ENCODE results near the gene HMGN1. TPM values are rescaled to one million over a fixed set of nuclear protein-coding genes. Genes with fewer than 3 reads are reported as not detected.

Gene HMGN1
- total RNA-seq, 1 experiment from 2014 or later = 516 TPM

- no peaks in the 10 kb centered on the region; the same call in 1 of the 2 replicates for H3K27me3 Mint-ChIP-seq (ENCODE audit: low read depth)
- Histone ChIP-seq H3K14ac (ENCODE audit: insufficient read depth, low read length) (no peak overlapping the region), H4K5ac (ENCODE audit: insufficient read length, low read depth, low read length) (no peak overlapping the region), H2BK15ac (ENCODE audit: low read depth, low read length) (no peak overlapping the region), H3K27ac (ENCODE audit: insufficient read length, low read depth, low read length) (no peak overlapping the region), H3K4me1 (ENCODE audit: insufficient read depth, low read length) (no peaks in the 10 kb centered on the region), H4K8ac (replicated peaks; ENCODE audit: insufficient read length, low read depth, low read length) (no peak overlapping the region), H3K9me3 (ENCODE audit: control insufficient read depth, low read depth, low read length) (no peaks in the 10 kb centered on the region), H2BK20ac (ENCODE audit: low read depth, low read length, poor library complexity, severe bottlenecking) (no peak overlapping the region), H3K79me2 (ENCODE audit: insufficient read depth, low read length) (no peaks in the 10 kb centered on the region), H2BK120ac (ENCODE audit: low read depth, low read length, poor library complexity, severe bottlenecking) (no peak overlapping the region), H2AFZ (ENCODE audit: low read length) (no peak overlapping the region), H3K4ac (ENCODE audit: low read depth, low read length) (no peak overlapping the region), H3K27me3 (ENCODE audit: insufficient read depth, low read length) (no peaks in the 10 kb centered on the region), H3K18ac (ENCODE audit: insufficient read length, low read depth, low read length) (no peak overlapping the region), H2BK12ac (ENCODE audit: insufficient read length, low read depth, low read length) (no peak overlapping the region), H2AK5ac (ENCODE audit: insufficient read length, low read length) (no peak overlapping the region), H4K91ac (ENCODE audit: insufficient read length, low read depth, low read length) (no peak overlapping the region), H3K79me1 (ENCODE audit: insufficient read depth, low read depth, low read length, poor library complexity, severe bottlenecking) (no peaks in the 10 kb centered on the region), H3K4me2 (ENCODE audit: insufficient read depth, insufficient read length, low read length) (no peak overlapping the region), H2BK5ac (ENCODE audit: insufficient read length, low read length) (no peak overlapping the region), H3K23me2 (ENCODE audit: insufficient read length, low read depth, low read length, poor library complexity, severe bottlenecking) (no peaks in the 10 kb centered on the region), H3K23ac (ENCODE audit: insufficient read length, low read depth, low read length) (no peak overlapping the region), H3K9ac (ENCODE audit: extremely low read depth, insufficient read length, low read length) (no peak overlapping the region), H3K56ac (ENCODE audit: insufficient read length, low read depth, low read length) (no peak overlapping the region), H4K20me1 (ENCODE audit: control insufficient read depth, insufficient read depth, insufficient read length) (peaks cover 2% of the 10 kb centered on the region), H3T11ph (ENCODE audit: low read length) (no peak overlapping the region)
- no peak overlapping the region for H3K27ac Mint-ChIP-seq
- no peak overlapping the region for H3K4me3 Mint-ChIP-seq
- no peak for DNase-seq
- TF ChIP-seq CTCF (conservative IDR thresholded peaks at IDR 0.05) = no peak
- WGBS (ENCODE audit: extremely low coverage, insufficient read length, low lambda C conversion rate) = no CpG with 5 or more reads among the region's 6 CpGs
- H3K4me1 Mint-ChIP-seq = peaks cover 16 to 21% of the 10 kb centered on the region in 2 experiments
- H3K36me3 Mint-ChIP-seq (ENCODE audit: insufficient read depth in 1 of 3, low read depth in 3 of 3) = no peaks in the 10 kb centered on the region
- peaks cover 3 to 4% of the 10 kb centered on the region in 2 experiments; a peak in 1 of 5 replicates for H3K9me3 Mint-ChIP-seq
Observed at GRCh38 chr21:39330001-39330400, 18.9 kb downstream of the HMGN1 start.

All from H9 (cell line).